Panc1 (cell line): Measurements from ENCODE around the gene SMURF1.

Experiments
- CTCF ChIP-seq: fragments of 450-650 bp; IDR thresholded peaks from 2 replicates; pipeline ENCODE4 v1.5.1; 2017; ENCODE audit warnings: mild to moderate bottlenecking
- POLR2AphosphoS5 ChIP-seq: IDR thresholded peaks from 2 replicates; pipeline ENCODE4 v1.6.1; 2012; ENCODE audit warnings: mild to moderate bottlenecking, low read depth, low read length, moderate library complexity
- TCF7L2 ChIP-seq: IDR thresholded peaks from 2 replicates; pipeline ENCODE4 v1.6.1; 2011; ENCODE audit warnings: mild to moderate bottlenecking, low read depth, low read length, inconsistent platforms

- TF ChIP-seq CTCF (no peak), POLR2AphosphoS5 (no peak), TCF7L2 (no peak)
Measured at GRCh38 chr7:99014113-99014985, 129.6 kb downstream of the SMURF1 start.
